Measurements from ENCODE around the gene LYRM9.
"Not testable (repeated sequence)": the region's sequence is repeated elsewhere in the genome, so short reads cannot be mapped to it uniquely, and the experiment has no call there.

LYRM9 gene

DNA sequence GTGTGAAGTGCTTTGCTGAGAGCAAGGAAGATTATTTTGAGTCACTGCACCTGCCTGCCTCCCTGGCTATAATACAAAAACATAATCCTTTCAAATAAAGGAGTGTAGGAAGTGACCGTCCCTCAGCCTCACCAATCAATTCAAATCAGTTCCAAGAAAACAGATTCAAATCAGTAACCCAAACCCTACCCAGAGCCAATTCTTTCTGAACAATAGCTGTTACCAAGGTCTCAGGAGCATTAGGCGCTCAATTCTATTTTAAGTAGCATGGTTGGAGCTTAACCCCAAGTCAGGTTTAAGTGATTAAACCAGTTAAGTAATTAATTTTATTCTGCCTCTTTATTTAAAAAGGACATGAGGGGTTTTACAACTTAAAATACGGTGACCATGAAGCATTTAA is 54.6 kb downstream of the LYRM9 start:
- H2AFZ ChIP-seq (ENCODE audit: low read depth, low read length); H3K9me3 ChIP-seq (ENCODE audit: low read length): not testable (repeated sequence)

DNA sequence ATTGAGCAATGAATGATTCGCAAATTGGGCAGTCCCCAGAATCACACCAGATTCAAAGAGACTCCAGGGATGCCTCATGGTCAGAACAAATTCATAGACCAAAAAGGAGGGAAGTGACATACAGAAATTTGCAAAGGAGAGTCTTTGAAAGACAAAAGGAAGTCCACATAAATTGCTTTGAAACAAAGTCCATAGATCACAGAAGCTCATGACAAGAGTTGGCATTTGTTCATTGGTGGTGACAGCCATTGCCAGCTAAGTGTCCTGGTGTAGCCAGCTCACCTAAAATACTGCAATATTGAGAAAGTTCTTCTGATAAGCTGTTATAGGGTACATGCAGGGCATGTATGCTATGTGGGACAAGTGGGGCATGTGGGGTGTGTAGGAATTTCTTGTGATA is 55.4 kb downstream of the LYRM9 start:
- not testable (repeated sequence) for H3K4me1 ChIP-seq (ENCODE audit: insufficient read depth, low read length); H3K9me3 ChIP-seq (ENCODE audit: low read length)

More for the DNA sequence above, 54.6 kb downstream of the LYRM9 start:
- not testable (repeated sequence) for H3K27me3 ChIP-seq (ENCODE audit: insufficient read depth, low read length); H3K4me3 ChIP-seq (ENCODE audit: low read length); H3K36me3 ChIP-seq (ENCODE audit: insufficient read depth, low read length); H3K4me1 ChIP-seq (ENCODE audit: insufficient read depth, low read length)

DNA sequence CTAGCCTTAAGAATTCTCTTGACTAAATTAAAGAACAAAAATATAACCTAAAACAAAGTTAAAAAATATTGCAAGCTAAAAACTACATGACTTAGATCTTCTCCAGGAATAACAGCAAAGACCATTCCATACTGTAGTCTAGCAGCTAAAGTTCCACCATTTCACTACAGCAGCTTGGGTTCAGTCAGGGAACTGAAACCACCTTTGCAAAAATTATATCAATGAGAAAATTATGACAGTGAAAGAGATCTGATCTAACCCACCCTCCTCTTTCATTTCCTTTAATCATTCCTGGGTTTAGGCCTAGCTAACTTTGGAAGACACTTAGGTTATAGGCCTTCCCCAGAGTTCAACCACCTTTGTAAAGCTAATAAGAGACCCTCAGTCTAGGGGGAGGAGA is 56.5 kb downstream of the LYRM9 start:
- Histone ChIP-seq H3K4me1 (ENCODE audit: insufficient read depth, low read length) (no peaks in the 10 kb centered on the region), H3K9me3 (ENCODE audit: low read length) (no peaks in the 10 kb centered on the region), H2AFZ (ENCODE audit: low read depth, low read length) (no peak overlapping the region), H3K36me3 (ENCODE audit: insufficient read depth, low read length) (no peaks in the 10 kb centered on the region), H3K27me3 (ENCODE audit: insufficient read depth, low read length) (peaks cover 7% of the 10 kb centered on the region), H3K4me3 (ENCODE audit: low read length) (no peak overlapping the region)

More for the DNA sequence above, 55.4 kb downstream of the LYRM9 start:
- not testable (repeated sequence) for H2AFZ ChIP-seq (ENCODE audit: low read depth, low read length); H3K36me3 ChIP-seq (ENCODE audit: insufficient read depth, low read length); H3K27me3 ChIP-seq (ENCODE audit: insufficient read depth, low read length); H3K4me3 ChIP-seq (ENCODE audit: low read length)

DNA sequence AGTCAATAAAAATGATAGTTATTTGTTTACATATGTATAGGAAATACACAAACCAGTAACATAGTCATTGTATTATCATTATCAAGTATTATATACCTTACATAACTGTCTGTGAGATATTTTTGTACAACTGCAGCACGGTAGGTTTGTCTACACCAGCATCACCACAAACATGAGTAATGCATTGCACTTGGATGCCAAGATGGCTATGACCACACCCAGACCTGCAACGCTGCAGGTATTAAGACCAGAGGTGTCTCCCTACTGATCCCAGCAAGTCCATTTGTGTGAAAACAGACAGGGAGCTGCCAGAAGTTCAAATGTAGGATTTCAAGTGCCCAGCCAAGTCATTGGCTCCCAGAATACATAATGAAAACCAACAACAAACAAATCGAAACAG is 58.6 kb downstream of the LYRM9 start:
- no peaks in the 10 kb centered on the region for H3K9me3 ChIP-seq (ENCODE audit: low read length)
- no peak overlapping the region for H2AFZ ChIP-seq (ENCODE audit: low read depth, low read length)

DNA sequence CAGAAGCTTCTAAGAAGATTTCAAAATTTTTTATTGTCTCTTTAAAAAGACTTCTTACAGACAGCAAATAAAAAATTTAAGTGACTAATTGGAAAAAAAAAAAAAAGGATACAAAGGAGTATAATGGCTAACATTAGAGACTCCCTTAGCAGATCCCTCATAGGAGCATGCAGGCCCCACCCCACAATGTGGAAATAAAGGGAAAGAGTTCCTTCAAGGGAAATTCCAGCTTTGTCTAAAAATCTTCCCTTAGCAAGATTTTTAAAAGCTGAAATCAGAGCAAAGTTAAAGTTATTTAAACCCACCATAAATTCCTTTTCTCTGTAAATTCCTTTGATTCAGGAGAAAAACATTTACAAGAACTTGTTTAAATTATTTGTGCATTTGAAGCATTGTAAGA is 60.3 kb downstream of the LYRM9 start:
- H3K9me3 ChIP-seq (ENCODE audit: low read length): no peaks in the 10 kb centered on the region
- H3K4me3 ChIP-seq (ENCODE audit: low read length): no peak overlapping the region
- no peaks in the 10 kb centered on the region for H3K36me3 ChIP-seq (ENCODE audit: insufficient read depth, low read length)
- peaks cover 6% of the 10 kb centered on the region for H3K27me3 ChIP-seq (ENCODE audit: insufficient read depth, low read length)
- H2AFZ ChIP-seq (ENCODE audit: low read depth, low read length): no peak overlapping the region
- no peaks in the 10 kb centered on the region for H3K4me1 ChIP-seq (ENCODE audit: insufficient read depth, low read length)

More for the DNA sequence above, 58.6 kb downstream of the LYRM9 start:
- H3K36me3 ChIP-seq (ENCODE audit: insufficient read depth, low read length): no peaks in the 10 kb centered on the region
- no peaks in the 10 kb centered on the region for H3K4me1 ChIP-seq (ENCODE audit: insufficient read depth, low read length)
- peaks cover 5% of the 10 kb centered on the region for H3K27me3 ChIP-seq (ENCODE audit: insufficient read depth, low read length)
- H3K4me3 ChIP-seq (ENCODE audit: low read length): no peak overlapping the region

DNA sequence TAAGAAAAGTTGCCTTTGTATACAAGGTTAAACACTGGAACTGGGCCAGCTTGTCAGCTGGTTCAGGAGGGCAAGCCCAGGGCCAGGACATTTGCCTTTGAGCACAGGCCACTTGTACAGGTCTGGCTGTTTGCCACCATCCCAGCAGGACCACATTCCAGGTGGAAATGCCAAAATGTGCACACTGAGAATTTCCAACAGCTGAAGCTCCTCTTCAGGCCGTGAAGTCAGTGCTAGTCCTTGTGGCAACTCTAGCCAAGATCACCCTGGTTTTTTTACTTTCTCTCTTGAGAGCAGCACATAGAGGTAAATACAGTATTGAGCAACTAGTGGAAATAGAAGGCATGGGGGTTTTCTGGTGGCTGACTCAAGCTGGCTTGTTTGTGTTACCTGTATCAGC is 63.3 kb downstream of the LYRM9 start:
- not testable (repeated sequence) for H3K9me3 ChIP-seq (ENCODE audit: low read length); H3K4me1 ChIP-seq (ENCODE audit: insufficient read depth, low read length); H3K27me3 ChIP-seq (ENCODE audit: insufficient read depth, low read length); H3K4me3 ChIP-seq (ENCODE audit: low read length); H3K36me3 ChIP-seq (ENCODE audit: insufficient read depth, low read length); H2AFZ ChIP-seq (ENCODE audit: low read depth, low read length)

DNA sequence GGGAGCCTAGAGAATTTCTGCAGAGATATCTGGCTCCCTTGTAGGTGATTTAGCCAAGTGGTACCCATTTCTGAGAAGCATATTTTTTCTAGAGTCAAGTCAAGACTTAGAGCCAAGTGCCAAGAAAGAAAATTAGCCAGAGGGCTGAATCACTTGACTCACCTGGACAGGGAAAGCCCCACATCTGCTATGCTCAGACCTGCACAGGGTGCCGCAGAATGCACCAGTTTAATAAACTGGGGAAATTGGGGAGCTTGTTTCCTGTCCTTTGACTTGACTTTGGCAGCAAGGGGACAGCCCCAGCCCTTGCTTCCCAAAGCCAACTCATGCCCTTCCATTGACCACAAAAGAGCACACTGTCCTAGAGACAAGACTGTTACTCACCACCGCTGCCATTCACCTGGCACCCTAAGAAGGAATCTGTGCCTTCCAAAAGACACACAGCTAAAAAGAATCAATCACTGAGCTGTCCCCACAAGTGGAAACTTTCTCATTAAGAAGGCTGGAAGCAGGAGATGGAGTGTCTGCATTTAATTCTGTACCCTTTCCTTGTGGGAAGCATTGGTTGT is 63.9 kb downstream of the LYRM9 start:
- not testable (repeated sequence) for H3K9me3 ChIP-seq (ENCODE audit: low read length); H3K4me1 ChIP-seq (ENCODE audit: insufficient read depth, low read length)

More for the DNA sequence above, 63.9 kb downstream of the LYRM9 start:
- H3K4me3 ChIP-seq (ENCODE audit: low read length); H2AFZ ChIP-seq (ENCODE audit: low read depth, low read length); H3K27me3 ChIP-seq (ENCODE audit: insufficient read depth, low read length); H3K36me3 ChIP-seq (ENCODE audit: insufficient read depth, low read length): not testable (repeated sequence)
